ENCODE measurements around the gene SNTG2.

- TF ChIP-seq CTCF (IDR thresholded peaks at IDR 0.05) (no peak), EP300 (IDR thresholded peaks at IDR 0.05) (no peak)
These were observed 4.3 kb upstream of the SNTG2 start for GRCh38 chr2:946073-946948.
